Neutrophil (primary cell): ENCODE results near the gene LARP4.
A peak's percentile ranks its signal among the peaks of the same experiment; 100 is the strongest.

Source experiments
- H3K27ac ChIP-seq: fragments of 200-600 bp; sonication (generic); 2 replicates; pipeline ENCODE4 v1.5.1; 2016; ENCODE audit warnings: mild to moderate bottlenecking, moderate library complexity
- H3K27me3 ChIP-seq: fragments of 200-600 bp; sonication (generic); 2 replicates; pipeline ENCODE4 v1.6.0; 2016; ENCODE audit warnings: mild to moderate bottlenecking
- H3K36me3 ChIP-seq: fragments of 200-600 bp; sonication (generic); 2 replicates; pipeline ENCODE4 v1.5.1; 2017
- H3K4me1 ChIP-seq, 2 experiments: fragments of 200-600 bp in 1 of 2; sonication (generic) in 1 of 2; 1 replicate in 1 of 2; 2 replicates in 1 of 2; pipeline versions ENCODE4 v1.5.1 to v1.6.1; 2013 to 2016; ENCODE audit warnings: low read depth in 1 of 2, low read length in 1 of 2, mild to moderate bottlenecking in 1 of 2, moderate library complexity in 1 of 2; ENCODE audit not compliant: control insufficient read depth in 1 of 2, insufficient read depth in 1 of 2
- H3K4me3 ChIP-seq, 2 experiments: fragments of 200-600 bp in 1 of 2; sonication (generic) in 1 of 2; 1 replicate in 1 of 2; 2 replicates in 1 of 2; pipeline ENCODE4 v1.5.1; 2013 to 2016; ENCODE audit warnings: low read depth in 1 of 2, low read length in 1 of 2, mild to moderate bottlenecking in 1 of 2, moderate library complexity in 1 of 2
- H3K9me3 ChIP-seq: fragments of 200-600 bp; sonication (generic); 2 replicates; pipeline ENCODE4 v1.5.1; 2016
- TF ChIP-seq, protein P1 (sequence below): fragments of 200-600 bp; sonication (generic); IDR thresholded peaks from 2 replicates; pipeline ENCODE4 v1.5.1; 2016; ENCODE audit warnings: antibody characterized with exemption

Gene LARP4

DNA sequence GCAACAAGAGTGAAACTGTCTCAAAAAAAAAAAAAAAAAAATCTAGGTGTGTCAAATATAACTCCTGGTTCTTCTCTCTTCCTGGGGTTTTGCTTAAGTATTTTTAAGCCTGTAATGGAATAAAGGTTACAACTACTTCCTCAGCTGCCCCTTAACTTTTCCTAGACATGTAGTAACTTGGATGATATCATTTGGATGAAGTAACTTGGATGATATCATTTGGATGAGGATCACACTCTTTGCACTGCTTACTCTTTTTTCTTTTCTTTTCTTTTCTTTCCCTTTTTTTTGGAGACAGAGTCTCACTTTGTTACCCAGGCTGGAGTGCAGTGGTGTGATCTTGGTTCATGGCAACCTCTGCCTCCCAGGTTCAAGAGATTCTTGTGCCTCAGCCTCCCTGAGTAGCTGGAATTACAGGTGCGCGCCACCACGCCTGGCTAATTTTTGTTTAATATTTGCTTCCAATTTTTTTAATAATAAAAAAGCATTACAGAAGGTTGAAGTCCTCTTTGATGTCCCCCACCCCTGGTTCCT is 3.5 kb upstream of the LARP4 start:
- H3K27ac ChIP-seq = no peak overlapping the region
- no peaks in the 10 kb centered on the region for H3K27me3 ChIP-seq
- TF ChIP-seq, protein P1, sequence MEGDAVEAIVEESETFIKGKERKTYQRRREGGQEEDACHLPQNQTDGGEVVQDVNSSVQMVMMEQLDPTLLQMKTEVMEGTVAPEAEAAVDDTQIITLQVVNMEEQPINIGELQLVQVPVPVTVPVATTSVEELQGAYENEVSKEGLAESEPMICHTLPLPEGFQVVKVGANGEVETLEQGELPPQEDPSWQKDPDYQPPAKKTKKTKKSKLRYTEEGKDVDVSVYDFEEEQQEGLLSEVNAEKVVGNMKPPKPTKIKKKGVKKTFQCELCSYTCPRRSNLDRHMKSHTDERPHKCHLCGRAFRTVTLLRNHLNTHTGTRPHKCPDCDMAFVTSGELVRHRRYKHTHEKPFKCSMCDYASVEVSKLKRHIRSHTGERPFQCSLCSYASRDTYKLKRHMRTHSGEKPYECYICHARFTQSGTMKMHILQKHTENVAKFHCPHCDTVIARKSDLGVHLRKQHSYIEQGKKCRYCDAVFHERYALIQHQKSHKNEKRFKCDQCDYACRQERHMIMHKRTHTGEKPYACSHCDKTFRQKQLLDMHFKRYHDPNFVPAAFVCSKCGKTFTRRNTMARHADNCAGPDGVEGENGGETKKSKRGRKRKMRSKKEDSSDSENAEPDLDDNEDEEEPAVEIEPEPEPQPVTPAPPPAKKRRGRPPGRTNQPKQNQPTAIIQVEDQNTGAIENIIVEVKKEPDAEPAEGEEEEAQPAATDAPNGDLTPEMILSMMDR = no peak

DNA sequence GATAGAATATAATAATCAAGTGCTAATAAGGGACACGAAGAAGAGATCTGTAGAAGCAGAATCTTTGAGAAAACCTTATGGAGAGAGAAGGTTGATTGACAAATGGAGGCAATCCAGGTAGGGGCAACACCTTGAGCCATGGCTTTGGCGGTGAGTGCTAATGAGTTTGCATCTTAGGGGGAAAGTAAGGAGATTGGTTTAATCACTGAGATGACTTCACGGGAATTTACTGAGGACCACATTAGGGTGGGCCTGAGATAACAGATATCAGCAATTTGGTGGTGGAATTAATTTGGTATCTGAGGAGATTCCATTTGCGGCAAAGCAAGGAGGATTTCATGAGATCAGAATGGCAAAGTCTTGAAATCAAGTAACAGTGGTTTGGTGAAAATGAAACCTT is 1.8 kb upstream of the LARP4 start:
- TF ChIP-seq, protein P1 = no peak
- no peak overlapping the region for H3K4me3 ChIP-seq
- H3K36me3 ChIP-seq = no peaks in the 10 kb centered on the region
- H3K9me3 ChIP-seq = no peaks in the 10 kb centered on the region
- no peak overlapping the region for H3K27ac ChIP-seq
- no peaks in the 10 kb centered on the region for H3K27me3 ChIP-seq
- H3K4me1 ChIP-seq = peaks cover 24 to 30% of the 10 kb centered on the region in 2 experiments

More for the DNA sequence above, 3.5 kb upstream of the LARP4 start:
- Histone ChIP-seq H3K9me3 (no peaks in the 10 kb centered on the region), H3K4me1 (peaks cover 17 to 22% of the 10 kb centered on the region in 2 experiments), H3K4me3 (no peak overlapping the region), H3K36me3 (no peaks in the 10 kb centered on the region)

DNA sequence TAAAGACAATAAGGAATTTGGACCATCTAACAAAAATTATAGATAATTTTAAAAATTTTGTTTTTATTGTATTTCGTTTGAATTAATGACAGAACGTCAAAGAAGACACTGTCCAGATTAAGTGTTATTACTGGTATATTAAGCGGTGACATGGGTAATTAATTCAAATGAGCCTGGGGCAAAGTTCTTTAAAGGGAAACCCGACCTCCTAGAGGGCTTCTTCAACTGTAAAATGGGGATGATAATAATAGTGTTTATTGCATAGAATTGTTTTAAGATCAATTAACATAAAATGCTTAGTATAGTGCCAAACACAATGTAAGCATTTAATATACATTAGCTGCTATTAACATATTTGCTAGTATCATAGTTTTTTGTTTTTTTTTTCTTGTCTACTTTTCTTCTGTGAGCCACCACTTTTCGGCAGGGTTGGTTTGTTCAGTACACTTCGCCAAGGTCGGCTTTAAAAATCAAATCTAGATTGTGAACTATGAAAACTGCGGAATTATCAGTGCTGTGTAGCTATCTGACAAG is 514 bp upstream of the LARP4 start:
- Histone ChIP-seq H3K4me1 (peaks cover 24 to 30% of the 10 kb centered on the region in 2 experiments), H3K4me3 (peak overlapping the region; percentile 81 to 88), H3K27me3 (no peaks in the 10 kb centered on the region), H3K27ac (peak overlapping the region; percentile 88), H3K36me3 (no peaks in the 10 kb centered on the region), H3K9me3 (no peaks in the 10 kb centered on the region)
- TF ChIP-seq, protein P1 = no peak

DNA sequence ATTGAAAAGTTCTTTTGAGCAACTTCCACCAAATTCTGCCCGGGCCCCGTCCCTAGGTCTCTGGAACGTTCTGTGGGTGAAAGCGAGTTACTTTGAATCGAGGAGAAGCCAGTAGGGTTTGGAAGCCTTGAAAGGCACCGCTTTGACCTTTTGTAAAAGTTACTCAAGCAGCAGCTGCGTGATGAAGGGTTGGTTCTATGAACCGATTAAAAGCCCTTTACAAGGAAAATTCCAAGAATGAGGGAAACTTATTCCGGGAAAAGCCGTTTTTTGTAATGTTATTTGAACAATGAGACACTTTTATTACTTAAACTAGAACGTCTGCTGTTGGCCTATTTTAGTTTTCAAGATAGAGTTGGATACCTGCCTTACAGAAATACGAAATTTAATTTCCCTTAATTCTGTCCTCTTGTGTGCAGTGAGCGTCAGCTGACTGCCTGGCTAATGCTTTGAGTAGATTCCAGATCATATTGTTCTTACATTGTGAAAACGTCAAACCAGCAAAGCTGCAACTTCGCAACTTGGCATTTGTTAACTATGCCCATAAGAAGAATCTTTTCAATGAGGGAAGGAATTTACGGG is 906 bp downstream of the LARP4 start:
- TF ChIP-seq, protein P1 = no peak
- Histone ChIP-seq H3K27ac (peak overlapping the region; percentile 88), H3K36me3 (no peaks in the 10 kb centered on the region), H3K27me3 (no peaks in the 10 kb centered on the region), H3K4me3 (peak overlapping the region; percentile 81 to 88), H3K4me1 (peaks cover 24 to 30% of the 10 kb centered on the region in 2 experiments), H3K9me3 (no peaks in the 10 kb centered on the region)

DNA sequence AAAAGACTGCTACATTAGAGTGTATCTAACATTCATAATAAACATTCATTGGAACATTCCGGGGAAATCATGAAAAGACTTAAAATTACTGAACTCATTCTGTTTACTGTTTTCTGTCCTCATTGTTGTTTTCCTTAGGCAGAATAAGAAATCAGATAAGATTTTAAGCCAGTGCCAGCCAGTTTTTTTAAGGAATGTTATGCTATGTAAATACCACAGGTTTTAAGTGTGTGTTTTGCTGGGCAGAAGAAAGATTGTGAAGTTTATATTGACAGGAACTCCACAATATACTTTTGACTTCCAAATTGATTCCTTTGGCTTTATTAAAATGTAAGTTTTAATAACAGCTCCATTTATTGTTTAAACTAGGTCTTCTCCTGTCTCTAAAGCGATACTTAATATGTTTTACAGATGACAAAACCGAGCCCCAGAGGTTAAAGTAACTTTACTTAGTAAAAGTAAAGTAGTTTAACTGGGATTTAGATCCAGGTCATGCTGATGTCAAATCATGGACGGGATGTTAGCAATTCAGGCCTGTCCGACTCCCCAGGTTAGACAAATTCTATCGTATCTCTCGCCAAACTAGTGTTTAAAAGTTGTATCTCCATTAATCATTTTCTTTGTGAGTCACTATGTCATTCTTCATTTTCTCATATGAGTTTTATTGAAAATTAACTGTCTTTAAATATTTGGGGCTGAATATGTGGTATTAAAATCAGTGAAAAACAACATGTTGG is 1.7 kb downstream of the LARP4 start:
- Histone ChIP-seq H3K4me3 (peak overlapping the region in 1 of 2 experiments; percentile 81), H3K9me3 (no peaks in the 10 kb centered on the region), H3K27me3 (no peaks in the 10 kb centered on the region), H3K4me1 (peaks cover 24 to 30% of the 10 kb centered on the region in 2 experiments), H3K27ac (no peak overlapping the region), H3K36me3 (no peaks in the 10 kb centered on the region)
- TF ChIP-seq, protein P1 = no peak
